K562 (cell line): Measurements from ENCODE around the gene ZSWIM8. TPM values are rescaled to one million over a fixed set of nuclear protein-coding genes. Genes with fewer than 3 reads are reported as not detected.

Experiments used
- ATF7 ChIP-seq: fragments of 450-650 bp; IDR thresholded peaks from 2 replicates; pipeline ENCODE4 v1.7.1; 2014; ENCODE audit warnings: mild to moderate bottlenecking, moderate library complexity
- CBFB ChIP-seq: sonication (generic); formaldehyde crosslinking; IDR thresholded peaks from 2 replicates; pipeline ENCODE4 v1.4.0; 2020; ENCODE audit warnings: mild to moderate bottlenecking, missing genetic modification reagents
- CREB3L1 ChIP-seq: fragments of 450-650 bp; IDR thresholded peaks from 2 replicates; pipeline ENCODE4 v1.6.1; 2014; ENCODE audit warnings: low read depth, mild to moderate bottlenecking, moderate library complexity, borderline replicate concordance
- ERF ChIP-seq: fragments of 450-650 bp; formaldehyde crosslinking; IDR thresholded peaks from 2 replicates; pipeline ENCODE4 v1.4.0; 2020; ENCODE audit warnings: mild to moderate bottlenecking, mixed read lengths
- ILF3 ChIP-seq: fragments of 450-650 bp; IDR thresholded peaks from 2 replicates; pipeline ENCODE4 v1.6.1; 2018; ENCODE audit warnings: antibody characterized with exemption, mild to moderate bottlenecking, moderate library complexity, borderline replicate concordance
- MBD2 ChIP-seq: sonication (generic); IDR thresholded peaks from 2 replicates; pipeline ENCODE4 v1.6.1; 2016; ENCODE audit warnings: low read depth, borderline replicate concordance
- MYC ChIP-seq, 2 experiments: fragments of 250-450 bp in 1 of 2; sonication (Bioruptor Pico) in 1 of 2; IDR thresholded peaks; 2 replicates each; pipeline versions ENCODE4 v1.5.1 to v1.6.1; 2012 to 2021; ENCODE audit warnings: low read depth in 2 of 2, borderline replicate concordance in 1 of 2, improper control_type of control experiment in 1 of 2, low read length in 1 of 2, mild to moderate bottlenecking in 1 of 2, moderate library complexity in 1 of 2
- SFPQ ChIP-seq: fragments of 200-400 bp; formaldehyde crosslinking; IDR thresholded peaks from 2 replicates; pipeline ENCODE4 v1.6.1; 2017; ENCODE audit warnings: mild to moderate bottlenecking, low read depth, low read length, moderate library complexity
- SMAD2 ChIP-seq: fragments of 150-350 bp; IDR thresholded peaks from 2 replicates; pipeline ENCODE4 v1.6.1; 2014; ENCODE audit warnings: low read depth, mild to moderate bottlenecking, low read length
- SMAD4 ChIP-seq: fragments of 250-450 bp; sonication (Bioruptor Pico); conservative IDR thresholded peaks from 2 replicates; pipeline ENCODE4 v1.8.0; 2021; ENCODE audit warnings: inconsistent platforms, mild to moderate bottlenecking, moderate library complexity
- USF1 ChIP-seq: sonication (generic); formaldehyde crosslinking; IDR thresholded peaks from 2 replicates; pipeline ENCODE4 v1.9.0; 2022; ENCODE audit warnings: mild to moderate bottlenecking, missing genetic modification reagents
- ZNF134 ChIP-seq: fragments of 250-450 bp; sonication (Bioruptor Pico); conservative IDR thresholded peaks from 2 replicates; pipeline ENCODE4 v1.4.0; 2020
- ZNF253 ChIP-seq: fragments of 250-450 bp; sonication (Bioruptor Pico); conservative IDR thresholded peaks from 2 replicates; pipeline ENCODE4 v1.6.1; 2021; ENCODE audit warnings: mild to moderate bottlenecking
- ZNF407 ChIP-seq: fragments of 450-650 bp; IDR thresholded peaks from 2 replicates; pipeline ENCODE4 v1.6.1; 2016; ENCODE audit warnings: low read depth
- ZNF408 ChIP-seq: fragments of 250-450 bp; sonication (Bioruptor Pico); IDR thresholded peaks from 2 replicates; pipeline ENCODE4 v1.4.0; 2020; ENCODE audit warnings: low read depth, mild to moderate bottlenecking, moderate library complexity
- polyA plus RNA-seq, 8 experiments: library from polyadenylated mRNA; depleted of rRNA in 4 of 8; stranded (reverse) in 5 of 8; unstranded in 3 of 8; fragments of >200 nt; fragmentation: Nextera tagmentation in 2 of 8; fragmentation: Illumina TruSeq in 1 of 8; extraction: Ambion mirVana in 2 of 8; extraction: Trizol in 1 of 8; gene quantifications; 2 replicates each; pipeline versions ENCODE4 v1.2.1 to v1.2.3, GENCODE V29; 2011 to 2014; ENCODE audit warnings: inconsistent platforms in 1 of 8, missing spikeins in 1 of 8
- total RNA-seq, 7 experiments: library from RNA; depleted of rRNA in 6 of 7; stranded (reverse); fragments of >200 nt in 6 of 7; fragmentation: Illumina TruSeq in 2 of 7; extraction: Trizol in 2 of 7; gene quantifications; 2 replicates each; pipeline versions ENCODE4 v1.2.1 to v1.2.3, GENCODE V29; 2011 to 2021; ENCODE audit warnings: low replicate concordance in 1 of 7

ZSWIM8 gene
- total and polyA plus RNA-seq, 9 of the 15 experiments (the other 6 are each of a cell fraction or from before 2014, with no cell fraction given), result 5.6 to 47.8 (median 26.7) TPM

- TF ChIP-seq MYC (IDR thresholded peaks at IDR 0.05; ENCODE audit: low read depth, low read length), result peak; percentile 86
- no peak for TF ChIP-seq MYC (CRISPR knock-in tag; IDR thresholded peaks at IDR 0.05; ENCODE audit: borderline replicate concordance, low read depth)
- TF ChIP-seq ILF3, result no peak
- TF ChIP-seq ZNF408 (CRISPR knock-in tag), result no peak
- TF ChIP-seq SFPQ, result no peak
- no peak for TF ChIP-seq ZNF253 (CRISPR knock-in tag)
- no peak for TF ChIP-seq ZNF134
- TF ChIP-seq ZNF407, result peak; percentile 91
- TF ChIP-seq MBD2, result peak; percentile 93
- no peak for TF ChIP-seq SMAD2
- TF ChIP-seq ERF (CRISPR knock-in tag), result peak; percentile 69; the same call in 1 of the 2 replicates
- TF ChIP-seq SMAD4 (CRISPR knock-in tag), result peak; percentile 54
- peak; percentile 95 for TF ChIP-seq CREB3L1
- peak; percentile 84 for TF ChIP-seq ATF7
- peak; percentile 65; the same call in 1 of the 2 replicates for TF ChIP-seq USF1
- no peak for TF ChIP-seq CBFB
These were observed at the start of gene ZSWIM8 (continued) for GRCh38 chr10:73785211-73785720.
